NCI-H1417 treated with DMSO at 0.1 percent for 48 hours (cell line): ENCODE results near the gene EIF6.

ENCODE experiments used
- DNase-seq: peaks from one replicate; lab custom pipeline; 2025; lab: John Stamatoyannopoulos, UW

The EIF6 gene

DNA sequence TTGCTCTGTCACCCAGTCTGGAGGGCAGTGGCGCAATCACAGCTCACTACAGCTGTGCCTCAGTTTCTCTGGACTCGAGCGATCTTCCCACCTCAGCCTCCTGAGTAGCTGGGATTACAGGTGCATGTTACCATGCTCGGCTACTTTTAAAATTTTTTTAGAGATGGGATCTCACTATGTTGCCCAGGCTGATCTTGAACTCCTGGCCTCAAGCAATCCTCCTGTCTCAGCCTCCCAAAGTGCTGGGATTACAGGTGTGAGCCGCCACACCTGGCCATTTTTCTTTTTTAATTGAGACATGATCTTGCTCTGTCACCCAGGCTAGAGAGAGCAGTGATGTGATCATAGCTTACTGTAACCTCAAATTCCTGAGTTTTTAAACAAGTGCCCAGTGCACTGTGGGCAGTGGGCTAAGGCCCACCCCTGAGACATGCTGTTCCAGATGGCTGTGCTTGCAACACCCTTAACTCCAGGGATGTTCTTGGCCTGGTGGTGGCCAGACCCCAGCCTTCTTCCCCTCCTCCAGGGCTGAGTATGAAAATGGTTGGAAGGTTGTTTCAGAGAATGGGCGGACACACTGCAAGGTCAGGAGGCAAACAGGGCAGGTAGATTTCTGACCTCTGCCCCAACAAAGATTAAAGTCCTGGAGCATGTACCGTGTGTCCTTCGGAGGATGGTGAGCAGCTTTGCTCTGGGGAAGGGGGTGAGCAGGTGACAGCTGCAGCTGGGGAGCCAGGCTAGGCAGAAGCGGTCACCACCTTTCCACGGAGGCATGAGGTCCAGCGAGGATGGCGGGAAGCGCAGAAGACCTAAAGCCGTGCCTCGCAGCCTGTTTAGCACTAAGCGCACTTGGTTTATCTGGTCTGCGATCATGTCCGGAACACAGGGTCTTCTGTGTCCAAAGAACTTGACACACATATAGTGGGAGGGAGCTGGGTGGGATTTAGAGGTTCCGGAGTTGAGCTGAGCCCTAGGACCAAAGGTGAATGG, 9.0 kb upstream of the EIF6 start:
- no peak for DNase-seq

GRCh38 chr20:35292504-35293285, 8.1 kb upstream of the EIF6 start:
- no peak for DNase-seq

- DNase-seq, result no peak
Observed at GRCh38 chr20:35291654-35292503, 7.3 kb upstream of the EIF6 start, which contains the start of gene FAM83C. TSS of gene FAM83C (minus strand) at chr20:35292425. CDS start at chr20:35292304, 121 bp downstream.

- no peak for DNase-seq
Observed at GRCh38 chr20:35290887-35291417, 6.4 kb upstream of the EIF6 start.

GRCh38 chr20:35290186-35290886, 5.8 kb upstream of the EIF6 start:
- DNase-seq, result no peak

DNA sequence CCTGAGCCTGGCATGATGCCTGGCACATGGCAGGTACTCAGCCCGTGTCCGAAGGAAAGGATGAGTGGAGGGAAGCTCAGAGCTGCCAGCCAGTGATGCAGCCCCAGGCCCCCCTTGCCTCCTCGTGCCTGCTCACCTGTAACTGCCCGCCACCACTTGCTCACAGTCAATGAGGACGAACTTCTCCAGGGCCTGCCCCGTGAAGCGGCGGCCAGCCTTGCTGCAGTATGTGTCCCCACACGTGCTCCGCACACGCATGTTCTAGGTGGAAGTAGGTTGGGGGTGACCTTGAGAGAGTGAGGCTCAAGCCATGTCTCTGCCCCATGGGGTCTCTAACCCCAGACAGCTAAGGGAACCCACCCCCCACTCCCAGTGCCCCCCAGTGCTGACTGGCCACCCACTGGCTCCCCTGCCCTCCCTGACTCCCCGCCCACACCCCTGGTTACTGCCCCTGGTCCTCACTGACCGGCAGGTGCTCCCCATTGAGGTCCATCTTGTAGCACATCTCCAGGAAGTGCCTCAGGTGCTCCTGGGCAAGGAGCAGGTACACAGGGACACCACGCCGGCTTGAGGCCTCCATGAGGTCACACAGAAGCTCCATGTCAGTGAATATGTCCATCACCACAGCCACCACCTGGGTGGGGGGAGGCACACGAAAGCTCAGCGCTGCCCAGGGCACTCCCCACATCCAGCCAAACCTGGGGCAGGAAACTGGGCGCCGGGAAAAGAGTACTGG, 3.9 kb upstream of the EIF6 start:
- DNase-seq, result no peak

- no peak for DNase-seq
Observed at GRCh38 chr20:35287509-35288324, 3.1 kb upstream of the EIF6 start.

GRCh38 chr20:35286899-35287508, 2.4 kb upstream of the EIF6 start:
- DNase-seq, result no peak

DNA sequence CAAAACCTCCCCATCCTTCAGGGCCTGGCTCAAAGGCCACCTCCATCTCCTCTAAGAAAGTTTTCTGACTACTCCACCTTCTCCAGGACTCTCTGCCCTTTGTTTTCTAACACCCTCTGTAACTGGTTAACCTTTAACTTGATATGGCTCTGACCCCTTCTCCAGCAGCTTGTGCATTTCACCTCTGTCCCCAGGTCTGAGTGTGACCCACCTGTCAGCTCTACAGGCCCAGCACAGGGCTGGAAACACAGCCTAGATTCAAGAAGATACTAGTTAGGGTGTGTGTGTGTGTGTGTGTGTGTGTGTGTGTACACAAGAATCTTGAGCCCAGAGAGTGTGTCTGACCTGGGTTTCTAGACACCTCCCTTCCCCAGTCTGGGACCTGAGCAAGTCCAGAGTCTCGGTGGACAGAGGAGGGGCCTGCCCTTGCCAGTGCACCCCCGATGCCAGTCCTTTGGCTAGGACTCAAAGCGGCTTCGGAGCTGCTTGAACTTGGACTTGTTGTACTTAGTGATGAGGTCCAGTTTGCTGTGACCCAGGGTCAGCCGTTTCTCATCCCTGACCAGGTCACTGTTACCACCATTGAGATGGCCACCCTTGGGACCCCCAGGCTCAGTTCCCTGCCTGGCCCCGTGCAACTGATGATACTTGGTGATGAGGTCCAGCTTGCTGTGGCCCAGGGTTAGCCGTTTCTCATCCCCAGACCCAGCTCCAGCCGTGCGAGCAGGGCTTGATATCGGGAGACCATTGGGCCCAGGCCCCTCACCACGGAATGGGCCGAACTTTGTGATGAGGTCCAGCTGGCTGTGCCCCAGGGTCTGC, 1.7 kb upstream of the EIF6 start:
- DNase-seq, result no peak

- no peak for DNase-seq
Observed at GRCh38 chr20:35285806-35286076, 1.2 kb upstream of the EIF6 start.

- no peak for DNase-seq
Observed at GRCh38 chr20:35284992-35285805, 627 bp upstream of the EIF6 start.

- no peak for DNase-seq
Observed at GRCh38 chr20:35283441-35284266, 918 bp downstream of the EIF6 start.

- no peak for DNase-seq
Observed at GRCh38 chr20:35281506-35282101, 3.0 kb downstream of the EIF6 start.

DNA sequence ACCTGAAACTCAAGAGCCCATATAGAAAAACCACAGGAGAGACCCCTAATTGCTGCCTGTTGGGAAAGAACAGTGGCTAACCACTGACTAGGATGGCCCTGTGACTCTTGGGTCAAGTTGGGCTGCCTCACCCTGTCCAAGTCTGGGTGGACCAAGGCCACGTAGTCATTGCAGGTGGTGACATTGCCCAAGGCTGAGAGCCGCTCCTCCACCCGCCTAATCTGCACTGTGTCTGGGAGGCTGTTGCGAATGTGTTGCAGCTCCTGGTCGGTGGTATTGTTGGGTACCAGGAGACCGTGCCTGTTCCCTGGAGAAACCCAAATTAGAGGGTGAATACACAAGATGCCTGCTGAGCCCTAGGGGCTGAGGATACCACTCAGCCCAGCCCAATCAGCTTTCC, 4.0 kb downstream of the EIF6 start:
- DNase-seq, result no peak

- DNase-seq, result no peak
Observed at GRCh38 chr20:35279533-35280174, 4.9 kb downstream of the EIF6 start.

- DNase-seq, result no peak
Observed at GRCh38 chr20:35279040-35279439, 5.5 kb downstream of the EIF6 start.
